ENCODE results near the gene F13A1. TPM values are rescaled to one million over a fixed set of nuclear protein-coding genes. Genes with fewer than 3 reads are reported as not detected.

The F13A1 gene
- total RNA-seq, 2 donors from 2014 or later: 3.5 to 24.5 TPM

DNA sequence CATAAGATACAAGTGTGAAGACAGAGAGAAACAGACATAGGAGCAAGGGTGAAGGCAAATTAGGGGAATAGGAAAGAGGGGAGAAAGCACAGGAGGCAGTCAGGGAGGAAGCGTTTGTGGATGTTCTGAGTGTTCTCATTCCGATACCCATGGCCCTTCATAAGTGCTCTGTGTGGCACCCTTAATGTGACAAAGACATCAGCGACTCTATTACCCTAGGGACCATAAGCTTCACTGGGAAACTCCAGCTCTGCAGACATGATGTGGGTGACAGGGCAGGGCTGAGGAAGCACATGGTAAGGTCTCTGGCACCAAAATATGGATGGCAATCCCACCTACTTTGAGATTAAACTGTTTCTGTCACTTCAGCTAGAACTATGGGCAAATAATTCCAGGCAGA is 33.0 kb downstream of the F13A1 start:
- WGBS: 94% methylated on average over 3 of the region's 3 CpGs
- TF ChIP-seq POLR2A (IDR thresholded peaks at IDR 0.05) (no peak), CTCF (IDR thresholded peaks at IDR 0.05) (no peak), POLR2AphosphoS5 (IDR thresholded peaks at IDR 0.05) (no peak)
- Histone ChIP-seq H3K36me3 (no peaks in the 10 kb centered on the region), H3K4me3 (no peak overlapping the region), H3K27ac (no peak overlapping the region), H3K4me1 (replicated peaks) (no peaks in the 10 kb centered on the region), H3K9me3 (no peaks in the 10 kb centered on the region), H3K27me3 (replicated peaks; ENCODE audit: insufficient read depth) (no peaks in the 10 kb centered on the region)
- intact Hi-C loops (cut with DNase I): no loop called here
- DNase-seq (ENCODE audit: low spot score): no peak

- intact Hi-C loops (cut with DNase I): no loop called here
- no peaks in the 10 kb centered on the region for H3K9me3 ChIP-seq
- no peak overlapping the region for H3K4me3 ChIP-seq
- H3K36me3 ChIP-seq: no peaks in the 10 kb centered on the region
- TF ChIP-seq POLR2A (IDR thresholded peaks at IDR 0.05): no peak
- TF ChIP-seq CTCF (IDR thresholded peaks at IDR 0.05): no peak
- no peak for TF ChIP-seq POLR2AphosphoS5 (IDR thresholded peaks at IDR 0.05)
- H3K27me3 ChIP-seq (replicated peaks; ENCODE audit: insufficient read depth): no peaks in the 10 kb centered on the region
- no peaks in the 10 kb centered on the region for H3K4me1 ChIP-seq (replicated peaks)
- 93% methylated on average over 11 of the region's 11 CpGs for WGBS
- H3K27ac ChIP-seq: no peak overlapping the region
- DNase-seq (ENCODE audit: low spot score): no peak
Observed at GRCh38 chr6:6285679-6286078, 34.8 kb downstream of the F13A1 start.

DNA sequence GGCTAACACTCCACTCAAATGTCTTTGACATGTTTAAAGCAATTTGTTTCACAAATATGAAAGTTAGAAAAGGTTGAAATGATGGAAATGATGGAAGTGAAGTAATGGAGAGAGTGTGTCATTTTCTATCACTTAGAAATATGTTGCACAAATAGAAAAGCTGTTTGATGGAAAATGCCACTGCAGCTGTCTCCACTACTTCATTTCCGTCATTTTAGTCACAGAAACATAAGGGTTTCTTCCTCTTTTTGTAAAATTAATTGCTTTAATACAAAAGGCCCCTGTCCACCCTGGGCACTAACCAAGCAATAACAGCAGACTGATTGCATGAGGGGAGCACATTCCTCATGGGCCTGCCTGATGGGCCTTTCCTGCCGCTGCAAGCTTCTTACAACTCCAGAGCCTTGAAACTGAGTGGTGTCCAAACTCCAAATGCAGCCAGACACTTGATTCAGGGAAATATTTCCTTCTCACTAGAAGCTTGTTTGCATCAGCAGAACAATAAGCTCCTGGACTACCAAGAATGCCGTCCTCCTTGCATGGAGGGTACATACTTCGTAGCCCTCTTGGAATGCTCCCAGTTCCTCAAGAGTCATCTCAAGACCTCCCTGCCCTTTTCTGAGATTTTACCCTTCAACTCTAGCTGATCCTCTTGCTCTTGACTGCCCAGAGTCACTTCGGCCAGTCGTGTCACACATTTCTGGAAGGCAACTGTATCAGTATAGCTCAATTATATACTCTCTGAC is 36.1 kb downstream of the F13A1 start:
- intact Hi-C loops (cut with DNase I): no loop called here
- Histone ChIP-seq H3K36me3 (no peaks in the 10 kb centered on the region), H3K4me1 (replicated peaks) (no peaks in the 10 kb centered on the region), H3K9me3 (no peaks in the 10 kb centered on the region), H3K4me3 (no peak overlapping the region), H3K27ac (no peak overlapping the region), H3K27me3 (replicated peaks; ENCODE audit: insufficient read depth) (no peaks in the 10 kb centered on the region)
- TF ChIP-seq CTCF (IDR thresholded peaks at IDR 0.05) (no peak), POLR2AphosphoS5 (IDR thresholded peaks at IDR 0.05) (no peak), POLR2A (IDR thresholded peaks at IDR 0.05) (no peak)
- DNase-seq (ENCODE audit: low spot score): no peak
- 75% methylated on average over 6 of the region's 6 CpGs for WGBS

- 75% methylated on average over 2 of the region's 2 CpGs for WGBS
- TF ChIP-seq POLR2AphosphoS5 (IDR thresholded peaks at IDR 0.05) (no peak), POLR2A (IDR thresholded peaks at IDR 0.05) (no peak), CTCF (IDR thresholded peaks at IDR 0.05) (no peak)
- H3K27me3 ChIP-seq (replicated peaks; ENCODE audit: insufficient read depth): no peaks in the 10 kb centered on the region
- no peak overlapping the region for H3K4me3 ChIP-seq
- H3K9me3 ChIP-seq: no peaks in the 10 kb centered on the region
- H3K27ac ChIP-seq: no peak overlapping the region
- H3K4me1 ChIP-seq (replicated peaks): no peaks in the 10 kb centered on the region
- no peaks in the 10 kb centered on the region for H3K36me3 ChIP-seq
- DNase-seq (ENCODE audit: low spot score): no peak
- intact Hi-C loops (cut with DNase I): no loop called here
Observed at GRCh38 chr6:6283746-6284145, 36.7 kb downstream of the F13A1 start.

DNA sequence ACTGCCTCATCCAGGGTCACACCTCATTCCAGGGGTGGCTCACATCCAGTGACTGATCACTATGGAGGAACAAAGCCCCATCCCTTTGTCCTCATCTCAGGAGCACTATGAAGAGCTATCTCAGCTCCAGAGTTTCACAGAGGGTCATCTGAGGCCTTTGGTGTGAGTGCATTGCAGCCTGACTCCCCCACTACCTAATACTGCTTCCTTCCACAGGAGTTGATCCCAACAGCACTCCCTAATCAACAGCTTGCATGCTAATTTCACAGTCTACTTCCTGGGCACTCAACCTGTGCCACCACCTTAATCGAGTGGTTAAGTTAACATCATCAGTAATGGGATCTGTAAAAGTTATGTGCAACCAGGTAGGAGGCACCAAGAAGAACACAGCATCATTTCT is 37.7 kb downstream of the F13A1 start:
- Histone ChIP-seq H3K27me3 (replicated peaks; ENCODE audit: insufficient read depth) (no peaks in the 10 kb centered on the region), H3K4me3 (no peak overlapping the region), H3K27ac (no peak overlapping the region), H3K36me3 (no peaks in the 10 kb centered on the region), H3K4me1 (replicated peaks) (no peaks in the 10 kb centered on the region), H3K9me3 (no peaks in the 10 kb centered on the region)
- no peak for DNase-seq (ENCODE audit: low spot score)
- intact Hi-C loops (cut with DNase I): no loop called here
- TF ChIP-seq POLR2AphosphoS5 (IDR thresholded peaks at IDR 0.05): no peak
- WGBS: 89% methylated on average over 1 of the region's 1 CpG
